H1 (cell line): Measurements from ENCODE around the gene C16orf54. TPM values are rescaled to one million over a fixed set of nuclear protein-coding genes. Genes with fewer than 3 reads are reported as not detected.
A peak's percentile ranks its signal among the peaks of the same experiment; 100 is the strongest.

Source experiments
- CTCF ChIA-PET: fragments of 300-600 bp; sonication (Branson Sonifier 250); formaldehyde crosslinking; loops from one replicate; lab custom pipeline; 2021; ENCODE audit not compliant: partially characterized antibody; lab: Charles Lee
- POLR2A ChIA-PET: fragments of 300-600 bp; sonication (Branson Sonifier 250); formaldehyde crosslinking; loops from one replicate; lab custom pipeline; 2021; ENCODE audit warnings: inconsistent platforms; ENCODE audit not compliant: partially characterized antibody; lab: Charles Lee
- DNase-seq, 2 experiments: peaks; one replicate each; pipeline versions ENCODE4 v3.0.0 to v3.0.0-alpha.2; 2010 to 2022; ENCODE audit warnings: low spot score in 2 of 2, low read depth in 1 of 2, mixed read lengths in 1 of 2
- FAIRE-seq: peaks from 2 replicates; lab custom pipeline; 2011; peaks lifted over from hg19 to GRCh38; lab: Jason Lieb, UNC
- H2AFZ ChIP-seq: 2 replicates; pipeline ENCODE4 v1.8.1; 2012; ENCODE audit warnings: low read length, inconsistent platforms
- H2AK5ac ChIP-seq: 2 replicates; pipeline ENCODE4 v1.6.1; 2013; ENCODE audit warnings: low read depth, low read length
- H2BK120ac ChIP-seq: replicated peaks from 2 replicates; pipeline ENCODE3; 2013; ENCODE audit warnings: low read depth, low read length, inconsistent platforms
- H2BK12ac ChIP-seq: 2 replicates; pipeline ENCODE4 v1.6.1; 2013; ENCODE audit warnings: low read depth, low read length
- H2BK15ac ChIP-seq: 2 replicates; pipeline ENCODE4 v1.6.1; 2013; ENCODE audit warnings: low read length
- H2BK20ac ChIP-seq: 2 replicates; pipeline ENCODE4 v1.6.1; 2013; ENCODE audit warnings: low read length
- H2BK5ac ChIP-seq: 2 replicates; pipeline ENCODE4 v1.6.1; 2013; ENCODE audit warnings: low read depth, low read length
- H3K14ac ChIP-seq: 2 replicates; pipeline ENCODE4 v1.6.1; 2013; ENCODE audit warnings: inconsistent platforms; ENCODE audit not compliant: insufficient read length
- H3K18ac ChIP-seq: 2 replicates; pipeline ENCODE4 v1.6.1; 2013; ENCODE audit warnings: low read length; ENCODE audit errors: extremely low read depth
- H3K23ac ChIP-seq: 2 replicates; pipeline ENCODE4 v1.6.1; 2013; ENCODE audit warnings: inconsistent platforms; ENCODE audit not compliant: insufficient read length
- H3K23me2 ChIP-seq: 2 replicates; pipeline ENCODE4 v1.6.1; 2013; ENCODE audit warnings: low read depth, low read length
- H3K27ac ChIP-seq: 2 replicates; pipeline ENCODE4 v1.6.1; 2011; ENCODE audit warnings: low read depth, low read length, inconsistent platforms
- H3K27me3 ChIP-seq, 4 experiments: replicated peaks in 1 of 4; 1 replicate in 1 of 4; 2 replicates in 3 of 4; pipeline versions ENCODE4 v1.6.1 to v1.8.1; 2011 to 2013; ENCODE audit warnings: low read length in 3 of 4, mild to moderate bottlenecking in 3 of 4, inconsistent platforms in 2 of 4, mixed read lengths in 2 of 4, moderate library complexity in 1 of 4; ENCODE audit not compliant: control insufficient read depth in 3 of 4, insufficient read depth in 3 of 4; ENCODE audit errors: extremely low read depth in 1 of 4
- H3K36me3 ChIP-seq, 4 experiments: 2 replicates each; pipeline versions ENCODE4 v1.6.1 to v1.8.1; 2011 to 2013; ENCODE audit warnings: mild to moderate bottlenecking in 4 of 4, low read length in 3 of 4, moderate library complexity in 2 of 4, control low read depth in 1 of 4, inconsistent platforms in 1 of 4; ENCODE audit not compliant: insufficient read depth in 4 of 4, control insufficient read depth in 2 of 4
- H3K4ac ChIP-seq: replicated peaks from 2 replicates; pipeline ENCODE3; 2013; ENCODE audit warnings: low read length, low read depth, mixed read lengths, inconsistent platforms; ENCODE audit not compliant: insufficient read length
- H3K4me1 ChIP-seq, 4 experiments: replicated peaks in 1 of 4; 1 replicate in 1 of 4; 2 replicates in 3 of 4; pipeline versions ENCODE4 v1.6.1 to v1.8.1; 2011 to 2013; ENCODE audit warnings: low read length in 3 of 4, inconsistent platforms in 2 of 4, mixed read lengths in 1 of 4; ENCODE audit not compliant: insufficient read depth in 4 of 4, control insufficient read depth in 3 of 4
- H3K4me2 ChIP-seq, 2 experiments: 2 replicates each; pipeline versions ENCODE4 v1.6.1 to v1.8.1; 2011 to 2013; ENCODE audit warnings: low read depth in 2 of 2, low read length in 2 of 2, control low read depth in 1 of 2, inconsistent platforms in 1 of 2, mild to moderate bottlenecking in 1 of 2; ENCODE audit not compliant: insufficient read depth in 1 of 2
- H3K4me3 ChIP-seq, 4 experiments: fragments of 200-600, 300-600 bp in 1 of 4; sonication (generic), shearing (Covaris generic), sonication (Bioruptor Twin) in 1 of 4; 2 replicates each; pipeline versions ENCODE4 v1.5.1 to v1.8.1; 2011 to 2016; ENCODE audit warnings: low read length in 4 of 4, low read depth in 3 of 4, control low read depth in 2 of 4, inconsistent platforms in 2 of 4, mild to moderate bottlenecking in 2 of 4, mixed read lengths in 1 of 4, moderate library complexity in 1 of 4; ENCODE audit not compliant: insufficient read depth in 2 of 4; ENCODE audit errors: extremely low read depth in 1 of 4
- H3K56ac ChIP-seq: replicated peaks from 2 replicates; pipeline ENCODE3; 2013; ENCODE audit warnings: low read depth, mild to moderate bottlenecking, mixed read lengths, low read length, inconsistent platforms; ENCODE audit not compliant: insufficient read length
- H3K79me1 ChIP-seq: 2 replicates; pipeline ENCODE4 v1.6.1; 2013; ENCODE audit warnings: low read depth, low read length, control low read depth
- H3K79me2 ChIP-seq, 2 experiments: 2 replicates each; pipeline versions ENCODE4 v1.6.1 to v1.8.1; 2012 to 2013; ENCODE audit warnings: low read length in 2 of 2, mild to moderate bottlenecking in 2 of 2, inconsistent platforms in 1 of 2; ENCODE audit not compliant: insufficient read depth in 2 of 2, control insufficient read depth in 1 of 2
- H3K9ac ChIP-seq, 4 experiments: replicated peaks in 1 of 4; 1 replicate in 1 of 4; 2 replicates in 3 of 4; pipeline versions ENCODE4 v1.6.1 to v1.8.1; 2011 to 2013; ENCODE audit warnings: low read depth in 3 of 4, low read length in 3 of 4, control low read depth in 2 of 4, mild to moderate bottlenecking in 2 of 4, moderate library complexity in 2 of 4, inconsistent platforms in 1 of 4; ENCODE audit errors: extremely low read depth in 1 of 4
- H3K9me3 ChIP-seq, 2 experiments: 2 replicates each; pipeline versions ENCODE4 v1.6.1 to v1.8.1; 2012 to 2013; ENCODE audit warnings: mild to moderate bottlenecking in 2 of 2, moderate library complexity in 2 of 2, control low read depth in 1 of 2, inconsistent platforms in 1 of 2, low read depth in 1 of 2, low read length in 1 of 2, mixed read lengths in 1 of 2; ENCODE audit not compliant: insufficient read depth in 2 of 2
- H4K20me1 ChIP-seq, 2 experiments: replicated peaks in 1 of 2; 2 replicates each; pipeline versions ENCODE3 to v1.8.1; 2011 to 2013; ENCODE audit warnings: inconsistent platforms in 2 of 2, low read length in 2 of 2, mild to moderate bottlenecking in 1 of 2; ENCODE audit not compliant: insufficient read depth in 2 of 2, control insufficient read depth in 1 of 2
- H4K5ac ChIP-seq: 2 replicates; pipeline ENCODE4 v1.6.1; 2013; ENCODE audit warnings: low read length, low read depth, mixed read lengths, inconsistent platforms; ENCODE audit not compliant: insufficient read length
- H4K8ac ChIP-seq: 2 replicates; pipeline ENCODE4 v1.8.0; 2013; ENCODE audit warnings: mild to moderate bottlenecking, moderate library complexity, low read length, inconsistent platforms; ENCODE audit not compliant: insufficient read depth; ENCODE audit errors: extremely low read depth
- H4K91ac ChIP-seq: replicated peaks from 2 replicates; pipeline ENCODE3; 2013; ENCODE audit warnings: low read length, mixed read lengths, inconsistent platforms; ENCODE audit not compliant: insufficient read length
- POLR2AphosphoS5 ChIP-seq: IDR thresholded peaks from 2 replicates; pipeline ENCODE4 v1.6.1; 2011; ENCODE audit warnings: low read depth, low read length
- RAD21 ChIP-seq, 2 experiments: IDR thresholded peaks in 1 of 2; conservative IDR thresholded peaks in 1 of 2; 2 replicates each; pipeline ENCODE4 v1.6.1; 2011; ENCODE audit warnings: low read depth in 2 of 2, low read length in 2 of 2, improper control_type of control experiment in 1 of 2, inconsistent platforms in 1 of 2, mild to moderate bottlenecking in 1 of 2, moderate library complexity in 1 of 2
- USF2 ChIP-seq: IDR thresholded peaks from 2 replicates; pipeline ENCODE4 v1.6.1; 2011; ENCODE audit warnings: low read length, improper control_type of control experiment
- WGBS, 2 experiments: shearing (Covaris generic) in 1 of 2; methylation state at CpG; one replicate each; pipeline versions ENCODE4 v1.1.6 to v1.1.7; 2013 to 2015; ENCODE audit warnings: low lambda C conversion rate in 2 of 2, mixed read lengths in 2 of 2, inconsistent platforms in 1 of 2, low coverage in 1 of 2, missing lambda C conversion rate in 1 of 2; ENCODE audit not compliant: insufficient replicate concordance in 2 of 2, insufficient coverage in 1 of 2, insufficient read length in 1 of 2; ENCODE audit errors: extremely low coverage in 1 of 2, missing lambda C conversion rate in 1 of 2; 5-methylcytosine and 5-hydroxymethylcytosine counted together
- polyA plus RNA-seq, 7 experiments: library from polyadenylated mRNA; depleted of rRNA in 3 of 7; stranded (reverse) in 5 of 7; unstranded in 2 of 7; fragments of >200 nt in 5 of 7; fragments of 200-250 nt in 2 of 7; gene quantifications; 1 replicate in 5 of 7; 2 replicates in 1 of 7; 4 replicates in 1 of 7; pipeline versions ENCODE4 v1.2.1 to v1.2.3, GENCODE V29; 2011 to 2013; ENCODE audit warnings: missing spikeins in 2 of 7, mixed read lengths in 2 of 7
- total RNA-seq: library from RNA; stranded (reverse); fragmentation: NEBNext Ultra II Directional; extraction: Animal tissue kit (Norgen Biotek cat#: 25700); gene quantifications from 2 replicates; pipeline ENCODE4 v1.2.1, GENCODE V29; 2021
- TF ChIP-seq, protein P1 (sequence below), 3 experiments: IDR thresholded peaks; 1 replicate in 2 of 3; 2 replicates in 1 of 3; pipeline versions ENCODE4 v1.5.1 to v1.6.1; 2011; ENCODE audit warnings: low read length in 3 of 3, mild to moderate bottlenecking in 3 of 3, inconsistent platforms in 2 of 3, low read depth in 1 of 3, moderate library complexity in 1 of 3; ENCODE audit not compliant: insufficient read depth in 1 of 3; ENCODE audit errors: control extremely low read depth in 1 of 3
- TF ChIP-seq, protein P2 (sequence below): IDR thresholded peaks from 2 replicates; pipeline ENCODE4 v1.6.1; 2011; ENCODE audit warnings: low read depth, mild to moderate bottlenecking, low read length; ENCODE audit not compliant: insufficient read depth

C16orf54 gene
- total and polyA plus RNA-seq, 2 of the 8 experiments (the other 6 are each of a cell fraction or from before 2014, with no cell fraction given) = not detected

DNA sequence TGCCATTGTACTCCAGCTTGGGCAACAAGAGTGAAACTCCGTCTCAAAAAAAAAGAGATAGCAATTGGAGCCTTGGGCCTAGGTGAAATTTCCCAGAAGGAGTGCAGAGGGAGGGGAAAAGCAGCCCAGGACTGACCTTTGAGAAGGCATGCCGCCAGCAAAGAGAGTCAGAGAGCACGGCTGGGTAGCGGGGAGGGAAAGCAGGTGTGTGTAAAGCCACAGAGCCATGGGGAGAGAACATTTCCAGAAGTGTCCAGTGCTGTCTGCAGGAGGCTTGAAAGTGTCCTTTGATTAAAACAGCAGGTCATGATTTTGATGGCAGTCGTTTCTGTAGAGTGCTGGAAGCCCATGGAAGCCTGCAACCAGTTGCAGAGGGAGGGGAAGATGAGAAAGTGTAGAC, 8.1 kb downstream of the C16orf54 start:
- CTCF ChIA-PET = interaction anchor here (0.6 to 2.2 kb wide), 3 partner anchors 8 to 23 kb away, joined by 3 to 12 read pairs (median 6); no protein-coding TSS in a partner anchor

More for the DNA sequence above, 8.1 kb downstream of the C16orf54 start:
- no peak overlapping the region for H3K9ac ChIP-seq
- no peak overlapping the region for H3K23ac ChIP-seq
- POLR2A ChIA-PET = interaction anchor here (0.7 to 26.3 kb wide), 17 partner anchors 10 to 217 kb away, joined by 3 to 490 read pairs (median 6); no protein-coding TSS in a partner anchor
- H2BK20ac ChIP-seq = no peak overlapping the region
- H2AK5ac ChIP-seq = no peak overlapping the region
- peaks cover 6 to 43% (median 11%) of the 10 kb centered on the region in 4 experiments for H3K36me3 ChIP-seq
- FAIRE-seq = no peak
- H2BK15ac ChIP-seq = no peak overlapping the region
- no peak overlapping the region for H3K4ac ChIP-seq
- no peak overlapping the region for H4K5ac ChIP-seq
- no peak overlapping the region for H2BK12ac ChIP-seq
- no peaks in the 10 kb centered on the region for H3K27me3 ChIP-seq
- H3K79me1 ChIP-seq = 0 out of 2 replicates have a peak, but pooled peaks cover 2% of the 10 kb centered on the region
- H3K4me3 ChIP-seq = no peak overlapping the region
- no peak overlapping the region for H3K27ac ChIP-seq
- H4K8ac ChIP-seq = no peak overlapping the region
- H3K4me2 ChIP-seq = no peak overlapping the region
- no peaks in the 10 kb centered on the region for H3K9me3 ChIP-seq
- no peak overlapping the region for H2BK5ac ChIP-seq
- no peak for DNase-seq
- WGBS, 2 experiments = 86% methylated on average over 5 of the region's 5 CpGs; no CpG with 5 or more reads in 1 of the 2 experiments
- H3K79me2 ChIP-seq = no peaks in the 10 kb centered on the region
- no peak overlapping the region for H4K91ac ChIP-seq
- no peak overlapping the region for H2AFZ ChIP-seq
- H3K18ac ChIP-seq = no peak overlapping the region
- peaks cover 3% of the 10 kb centered on the region; the same call in 1 of the 2 replicates for H3K23me2 ChIP-seq
- no peak overlapping the region for H2BK120ac ChIP-seq
- TF ChIP-seq POLR2AphosphoS5 = peak; percentile 15
- TF ChIP-seq, protein P1, sequence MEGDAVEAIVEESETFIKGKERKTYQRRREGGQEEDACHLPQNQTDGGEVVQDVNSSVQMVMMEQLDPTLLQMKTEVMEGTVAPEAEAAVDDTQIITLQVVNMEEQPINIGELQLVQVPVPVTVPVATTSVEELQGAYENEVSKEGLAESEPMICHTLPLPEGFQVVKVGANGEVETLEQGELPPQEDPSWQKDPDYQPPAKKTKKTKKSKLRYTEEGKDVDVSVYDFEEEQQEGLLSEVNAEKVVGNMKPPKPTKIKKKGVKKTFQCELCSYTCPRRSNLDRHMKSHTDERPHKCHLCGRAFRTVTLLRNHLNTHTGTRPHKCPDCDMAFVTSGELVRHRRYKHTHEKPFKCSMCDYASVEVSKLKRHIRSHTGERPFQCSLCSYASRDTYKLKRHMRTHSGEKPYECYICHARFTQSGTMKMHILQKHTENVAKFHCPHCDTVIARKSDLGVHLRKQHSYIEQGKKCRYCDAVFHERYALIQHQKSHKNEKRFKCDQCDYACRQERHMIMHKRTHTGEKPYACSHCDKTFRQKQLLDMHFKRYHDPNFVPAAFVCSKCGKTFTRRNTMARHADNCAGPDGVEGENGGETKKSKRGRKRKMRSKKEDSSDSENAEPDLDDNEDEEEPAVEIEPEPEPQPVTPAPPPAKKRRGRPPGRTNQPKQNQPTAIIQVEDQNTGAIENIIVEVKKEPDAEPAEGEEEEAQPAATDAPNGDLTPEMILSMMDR (IDR thresholded peaks at IDR 0.05; ENCODE audit: control extremely low read depth in 1 of 3, insufficient read depth in 1 of 3, low read depth in 1 of 3, low read length in 3 of 3) = no peak
- TF ChIP-seq, protein P2, sequence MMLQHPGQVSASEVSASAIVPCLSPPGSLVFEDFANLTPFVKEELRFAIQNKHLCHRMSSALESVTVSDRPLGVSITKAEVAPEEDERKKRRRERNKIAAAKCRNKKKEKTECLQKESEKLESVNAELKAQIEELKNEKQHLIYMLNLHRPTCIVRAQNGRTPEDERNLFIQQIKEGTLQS = no peak
- TF ChIP-seq USF2 = no peak
- 0 out of 4 replicates have a peak, but pooled peaks of 1 of the 2 experiments have one; percentile 3 for TF ChIP-seq RAD21 (IDR thresholded peaks at IDR 0.05 in 1 of 2, conservative IDR thresholded peaks at IDR 0.05 in 1 of 2; ENCODE audit: low read depth in 2 of 2, low read length in 2 of 2)
- no peak overlapping the region for H3K56ac ChIP-seq
- no peak overlapping the region for H3K14ac ChIP-seq
- H3K4me1 ChIP-seq = no peaks in the 10 kb centered on the region
- peaks cover 3 to 20% of the 10 kb centered on the region in 2 experiments for H4K20me1 ChIP-seq
